Measurements from ENCODE around the gene DRAM2. TPM values are rescaled to one million over a fixed set of nuclear protein-coding genes. Genes with fewer than 3 reads are reported as not detected.

DRAM2 gene
- total RNA-seq, 2 donors from 2014 or later: 49.7 to 64.9 TPM

- Histone ChIP-seq H3K27ac (ENCODE audit: low read depth, low read length) (no peak overlapping the region), H3K4me1 (ENCODE audit: control insufficient read depth, insufficient read depth, low read length) (peaks cover 2% of the 10 kb centered on the region), H3K9ac (ENCODE audit: extremely low read depth, low read length, poor library complexity, severe bottlenecking) (no peak overlapping the region), H3K4me3 (ENCODE audit: low read length) (no peak overlapping the region), H3K36me3 (ENCODE audit: control insufficient read depth, insufficient read depth, low read length) (peaks cover 34% of the 10 kb centered on the region), H3K9me3 (ENCODE audit: control insufficient read depth, low read length) (no peaks in the 10 kb centered on the region), H3K27me3 (ENCODE audit: control insufficient read depth, insufficient read depth, low read length, poor library complexity, severe bottlenecking) (no peaks in the 10 kb centered on the region)
- no peak for TF ChIP-seq CTCF (conservative IDR thresholded peaks at IDR 0.05)
- DNase-seq: no peak
- Mint-ChIP-seq H3K4me1 (peaks cover 45% of the 10 kb centered on the region), H3K9me3 (no peaks in the 10 kb centered on the region), H3K27me3 (ENCODE audit: insufficient read depth) (no peaks in the 10 kb centered on the region), H3K36me3 (ENCODE audit: low read depth) (peaks cover 27% of the 10 kb centered on the region), H3K27ac (no peak overlapping the region), H3K4me3 (no peak overlapping the region)
These were observed 6.3 kb upstream of the DRAM2 start for GRCh38 chr1:111145963-111146768.

GRCh38 chr1:111145542-111145941, 5.6 kb upstream of the DRAM2 start:
- DNase-seq: no peak
- WGBS, 2 experiments (ENCODE audit: insufficient coverage in 1 of 2, insufficient read length in 1 of 2): 80 to 99% methylated on average over 1 to 2 of the region's 2 CpGs
- Mint-ChIP-seq H3K4me1 (peaks cover 47% of the 10 kb centered on the region), H3K27ac (peak overlapping the region; percentile 37), H3K9me3 (no peaks in the 10 kb centered on the region), H3K36me3 (ENCODE audit: low read depth) (peaks cover 23% of the 10 kb centered on the region), H3K4me3 (no peak overlapping the region), H3K27me3 (ENCODE audit: insufficient read depth) (no peaks in the 10 kb centered on the region)
- Histone ChIP-seq H3K9me3 (ENCODE audit: control insufficient read depth, low read length) (no peaks in the 10 kb centered on the region), H3K27ac (ENCODE audit: low read depth, low read length) (no peak overlapping the region), H3K27me3 (ENCODE audit: control insufficient read depth, insufficient read depth, low read length, poor library complexity, severe bottlenecking) (no peaks in the 10 kb centered on the region), H3K4me1 (ENCODE audit: control insufficient read depth, insufficient read depth, low read length) (peaks cover 2% of the 10 kb centered on the region), H3K36me3 (ENCODE audit: control insufficient read depth, insufficient read depth, low read length) (peaks cover 29% of the 10 kb centered on the region), H3K4me3 (ENCODE audit: low read length) (no peak overlapping the region), H3K9ac (ENCODE audit: extremely low read depth, low read length, poor library complexity, severe bottlenecking) (no peak overlapping the region)
- TF ChIP-seq CTCF (conservative IDR thresholded peaks at IDR 0.05): no peak

GRCh38 chr1:111142356-111142975, 2.6 kb upstream of the DRAM2 start:
- no peaks in the 10 kb centered on the region for H3K27me3 ChIP-seq (ENCODE audit: control insufficient read depth, insufficient read depth, low read length, poor library complexity, severe bottlenecking)
- 81 to 95% methylated on average over 3 to 4 of the region's 5 CpGs for WGBS, 2 experiments (ENCODE audit: insufficient coverage in 1 of 2, insufficient read length in 1 of 2)
- Mint-ChIP-seq H3K4me1 (peaks cover 46% of the 10 kb centered on the region), H3K27ac (peak overlapping the region; percentile 44), H3K36me3 (ENCODE audit: low read depth) (peaks cover 11% of the 10 kb centered on the region), H3K9me3 (no peaks in the 10 kb centered on the region), H3K4me3 (peak overlapping the region; percentile 91), H3K27me3 (ENCODE audit: insufficient read depth) (no peaks in the 10 kb centered on the region)
- DNase-seq: peak; percentile 57
- H3K27ac ChIP-seq (ENCODE audit: low read depth, low read length): no peak overlapping the region
- no peak for TF ChIP-seq CTCF (conservative IDR thresholded peaks at IDR 0.05)
- H3K4me3 ChIP-seq (ENCODE audit: low read length): peak overlapping the region; percentile 92
- no peak overlapping the region for H3K9ac ChIP-seq (ENCODE audit: extremely low read depth, low read length, poor library complexity, severe bottlenecking)
- peaks cover 9% of the 10 kb centered on the region for H3K36me3 ChIP-seq (ENCODE audit: control insufficient read depth, insufficient read depth, low read length)
- no peaks in the 10 kb centered on the region for H3K9me3 ChIP-seq (ENCODE audit: control insufficient read depth, low read length)
- no peaks in the 10 kb centered on the region for H3K4me1 ChIP-seq (ENCODE audit: control insufficient read depth, insufficient read depth, low read length)
